ENCODE measurements around the gene ETFRF1. TPM values are rescaled to one million over a fixed set of nuclear protein-coding genes. Genes with fewer than 3 reads are reported as not detected.

The ETFRF1 gene
- total and polyA plus RNA-seq, 2 of the 8 experiments (the other 6 are each of a cell fraction or from before 2014, with no cell fraction given): 4.3 to 7.7 TPM

DNA sequence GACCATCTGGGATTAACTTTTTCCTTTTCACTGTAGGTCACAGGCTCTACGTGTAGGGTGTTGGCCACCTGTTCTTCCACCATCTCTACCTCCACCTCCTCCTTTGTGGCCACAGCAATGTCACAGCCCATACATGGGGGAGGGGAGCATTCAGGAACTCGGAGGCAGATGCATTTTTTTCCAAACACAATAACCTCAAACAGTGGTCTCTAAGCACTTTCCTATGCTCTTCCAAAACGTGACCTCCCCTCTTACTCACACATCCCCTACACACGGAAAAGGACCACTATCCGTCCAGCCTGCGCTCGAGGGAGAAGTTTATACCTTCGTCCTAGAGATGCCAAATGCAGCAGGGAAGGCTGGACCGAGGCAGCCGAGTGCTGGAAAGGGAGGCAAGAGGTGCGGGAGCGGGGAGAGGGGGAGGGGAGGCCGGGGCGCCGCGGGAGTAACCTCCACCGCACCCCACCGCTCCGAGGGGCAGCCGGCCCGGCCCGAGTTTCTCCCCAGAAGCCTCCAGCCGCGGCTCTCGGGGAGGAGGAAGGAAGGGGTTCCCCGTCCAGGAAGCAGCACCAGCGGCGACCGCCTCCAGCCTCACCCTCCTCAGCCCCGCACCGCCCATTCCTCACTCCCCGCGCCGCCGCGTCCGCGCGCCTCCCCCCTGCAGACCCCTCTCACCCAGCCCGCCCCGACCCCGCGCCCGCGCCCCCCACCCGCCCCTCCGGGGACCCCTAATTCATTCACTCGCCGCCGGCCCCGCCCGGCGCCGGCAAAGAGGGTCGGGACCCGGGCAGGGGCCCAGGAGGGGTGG, 55.1 kb downstream of the ETFRF1 start:
- H4K5ac ChIP-seq (ENCODE audit: insufficient read length, low read depth, low read length): peak overlapping the region; percentile 78
- H2BK15ac ChIP-seq (ENCODE audit: low read length): no peak overlapping the region
- peak overlapping the region; percentile 55 for H2AFZ ChIP-seq (ENCODE audit: low read length)
- H2BK12ac ChIP-seq (ENCODE audit: low read depth, low read length): peak overlapping the region; percentile 82; the same call in 1 of the 2 replicates
- no peaks in the 10 kb centered on the region; the same call in 1 of the 2 replicates for H3K79me1 ChIP-seq (ENCODE audit: low read depth, low read length)
- peak overlapping the region; percentile 90 for H3K4ac ChIP-seq (replicated peaks; ENCODE audit: insufficient read length, low read depth, low read length)
- no peaks in the 10 kb centered on the region for H3K9me3 ChIP-seq (ENCODE audit: insufficient read depth in 2 of 2, low read depth in 1 of 2, low read length in 1 of 2)
- H3K4me3 ChIP-seq (ENCODE audit: extremely low read depth in 1 of 4, insufficient read depth in 2 of 4, low read depth in 3 of 4, low read length in 4 of 4): peak overlapping the region; percentile 77 to 91 (median 84)
- no peak overlapping the region for H3K14ac ChIP-seq (ENCODE audit: insufficient read length)
- ChIA-PET POLR2A (ENCODE audit: partially characterized antibody) (interaction anchor here (0.9 to 1.8 kb wide), 3 partner anchors 9 to 61 kb away, joined by 3 to 12 read pairs (median 8); partner anchors contain the start of genes DNAI7 and ETFRF1), CTCF (ENCODE audit: partially characterized antibody) (no interaction called here)
- peaks cover 5% of the 10 kb centered on the region; the same call in 1 of the 2 replicates for H3K23me2 ChIP-seq (ENCODE audit: low read depth, low read length)
- no peak overlapping the region for H2BK20ac ChIP-seq (ENCODE audit: low read length)
- peak overlapping the region; percentile 84 for H4K8ac ChIP-seq (ENCODE audit: extremely low read depth, insufficient read depth, low read length)
- H3K27ac ChIP-seq (ENCODE audit: low read depth, low read length): peak overlapping the region; percentile 53
- peaks cover 0 to 5% (median 0%) of the 10 kb centered on the region in 4 experiments; a peak in 1 of 8 replicates for H3K36me3 ChIP-seq (ENCODE audit: control insufficient read depth in 2 of 4, insufficient read depth in 4 of 4, low read length in 3 of 4)
- peak overlapping the region; percentile 85; the same call in 1 of the 2 replicates for H3K18ac ChIP-seq (ENCODE audit: extremely low read depth, low read length)
- no peak for FAIRE-seq
- peaks cover 10 to 49% of the 10 kb centered on the region in 2 experiments for H3K79me2 ChIP-seq (ENCODE audit: control insufficient read depth in 1 of 2, insufficient read depth in 2 of 2, low read length in 2 of 2)
- no peak overlapping the region for H2BK120ac ChIP-seq (replicated peaks; ENCODE audit: low read depth, low read length)
- no peak overlapping the region for H4K91ac ChIP-seq (replicated peaks; ENCODE audit: insufficient read length, low read length)
- peaks cover 5 to 7% of the 10 kb centered on the region in 2 experiments for H4K20me1 ChIP-seq (replicated peaks in 1 of 2; ENCODE audit: control insufficient read depth in 1 of 2, insufficient read depth in 2 of 2, low read length in 2 of 2)
- peak overlapping the region; percentile 64 to 95 (median 82) for H3K9ac ChIP-seq (replicated peaks in 1 of 4; ENCODE audit: extremely low read depth in 1 of 4, low read depth in 3 of 4, low read length in 3 of 4)
- H2AK5ac ChIP-seq (ENCODE audit: low read depth, low read length): peak overlapping the region; percentile 47
- no peak overlapping the region for H3K23ac ChIP-seq (ENCODE audit: insufficient read length)
- peak overlapping the region; percentile 64 to 79 for H3K4me2 ChIP-seq (ENCODE audit: insufficient read depth in 1 of 2, low read depth in 2 of 2, low read length in 2 of 2)
- H3K56ac ChIP-seq (replicated peaks; ENCODE audit: insufficient read length, low read depth, low read length): no peak overlapping the region
- peaks cover 0 to 5% (median 3%) of the 10 kb centered on the region in 4 experiments; a peak in 4 of 7 replicates for H3K4me1 ChIP-seq (replicated peaks in 1 of 4; ENCODE audit: control insufficient read depth in 3 of 4, insufficient read depth in 4 of 4, low read length in 3 of 4)
- DNase-seq (ENCODE audit: low read depth in 1 of 2, low spot score in 2 of 2): peak in 1 of 2 experiments; percentile 63
- WGBS, 2 experiments (ENCODE audit: extremely low coverage in 1 of 2, insufficient coverage in 1 of 2, insufficient read length in 1 of 2, insufficient replicate concordance in 2 of 2, low coverage in 1 of 2, low lambda C conversion rate in 2 of 2, missing lambda C conversion rate in 1 of 2): 1% methylated on average over 11 of the region's 56 CpGs; no CpG with 5 or more reads in 1 of the 2 experiments
- H3K27me3 ChIP-seq (replicated peaks in 1 of 4; ENCODE audit: control insufficient read depth in 3 of 4, extremely low read depth in 1 of 4, insufficient read depth in 3 of 4, low read length in 3 of 4): no peaks in the 10 kb centered on the region
- peak overlapping the region; percentile 93 for H2BK5ac ChIP-seq (ENCODE audit: low read depth, low read length)
- TF ChIP-seq CREB1 (IDR thresholded peaks at IDR 0.05) (no peak), PHF8 (conservative IDR thresholded peaks at IDR 0.05; ENCODE audit: low read depth, low read length) (peak; percentile 5; the same call in 1 of the 2 replicates), POLR2A (IDR thresholded peaks at IDR 0.05; ENCODE audit: control extremely low read depth in 1 of 2, low read depth in 2 of 2, low read length in 2 of 2) (0 out of 3 replicates have a peak, but pooled peaks of 1 of the 2 experiments have one; percentile 21), KDM1A (IDR thresholded peaks at IDR 0.05; ENCODE audit: borderline replicate concordance, low read length) (no peak), CHD1 (IDR thresholded peaks at IDR 0.05; ENCODE audit: low read depth, low read length) (no peak), TAF1 (IDR thresholded peaks at IDR 0.05; ENCODE audit: low read depth, low read length) (peak; percentile 19; the same call in 1 of the 2 replicates), ZNF274 (IDR thresholded peaks at IDR 0.05; ENCODE audit: borderline replicate concordance, extremely low read depth, low read length) (no peak), SIN3A (conservative IDR thresholded peaks at IDR 0.05 in 1 of 2, IDR thresholded peaks at IDR 0.05 in 1 of 2; ENCODE audit: low read depth in 1 of 2, low read length in 2 of 2) (0 out of 4 replicates have a peak, but pooled peaks of 1 of the 2 experiments have one; percentile 35), MAFK (IDR thresholded peaks at IDR 0.05; ENCODE audit: low read depth, low read length) (no peak), CBX8 (IDR thresholded peaks at IDR 0.05; ENCODE audit: borderline replicate concordance, low read depth, low read length) (no peak)
- TF ChIP-seq, protein P1, sequence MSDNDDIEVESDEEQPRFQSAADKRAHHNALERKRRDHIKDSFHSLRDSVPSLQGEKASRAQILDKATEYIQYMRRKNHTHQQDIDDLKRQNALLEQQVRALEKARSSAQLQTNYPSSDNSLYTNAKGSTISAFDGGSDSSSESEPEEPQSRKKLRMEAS (IDR thresholded peaks at IDR 0.05): no peak

Measured in H1 (cell line).